Ovary (tissue), 9 donors: ENCODE results near the gene LRRC46. TPM values are rescaled to one million over a fixed set of nuclear protein-coding genes. Genes with fewer than 3 reads are reported as not detected.
A peak's percentile ranks its signal among the peaks of the same experiment; 100 is the strongest.

Experiments used
- DNase-seq, 5 donors: peaks; one replicate each; pipeline ENCODE4 v3.0.0-alpha.2; 2019 to 2020
- H3K27ac ChIP-seq, 2 donors: fragments of 200-600 bp; one replicate each; pipeline versions ENCODE4 v1.5.1 to v1.8.0; 2019 to 2022
- H3K27me3 ChIP-seq: fragments of 200-600 bp; one replicate; pipeline ENCODE4 v1.8.0; 2022
- H3K36me3 ChIP-seq: fragments of 200-600 bp; sonication (generic); one replicate; pipeline ENCODE4 v1.5.1; 2019
- H3K4me1 ChIP-seq: one replicate; pipeline ENCODE4 v1.8.1; 2013; ENCODE audit warnings: mild to moderate bottlenecking, moderate library complexity; ENCODE audit not compliant: insufficient read depth
- H3K4me3 ChIP-seq: fragments of 200-600 bp; sonication (generic); one replicate; pipeline ENCODE4 v1.5.1; 2017
- H3K9me3 ChIP-seq, 2 donors: fragments of 200-600 bp in 1 of 2; sonication (generic) in 1 of 2; one replicate each; pipeline versions ENCODE4 v1.5.1 to v1.8.1; 2013 to 2019; ENCODE audit warnings: mild to moderate bottlenecking in 1 of 2, moderate library complexity in 1 of 2
- CTCF ChIP-seq, 3 donors: fragments of 450-650 bp in 2 of 3; fragments of 200-600 bp in 1 of 3; IDR thresholded peaks; one replicate each; pipeline versions ENCODE4 v1.5.1 to v1.8.0; 2016 to 2022; ENCODE audit warnings: antibody characterized with exemption in 3 of 3, mild to moderate bottlenecking in 1 of 3
- EP300 ChIP-seq: sonication (generic); formaldehyde crosslinking; IDR thresholded peaks from one replicate; pipeline ENCODE4 v1.6.1; 2017; ENCODE audit warnings: antibody characterized with exemption
- POLR2A ChIP-seq: fragments of 450-650 bp; IDR thresholded peaks from one replicate; pipeline ENCODE4 v1.6.1; 2017; ENCODE audit warnings: antibody characterized with exemption, mild to moderate bottlenecking, moderate library complexity
- WGBS, 3 donors: extraction: QIAGEN DNeasy Blood & Tissue Kit in 1 of 3; methylation state at CpG; one replicate each; pipeline versions ENCODE4 v1.1.5 to v1.1.7; 2013 to 2017; 5-methylcytosine and 5-hydroxymethylcytosine counted together
- intact Hi-C, 4 donors: fragments of 100-400 bp; cut with DNase I; formaldehyde crosslinking; loops; one replicate each; pipeline versions ENCODE4 v1.11.0 to v1.15.1; 2022 to 2023
- polyA plus RNA-seq, 2 donors: library from polyadenylated mRNA; stranded (reverse); fragments of 200-250 nt in 1 of 2; fragments of 350-450 nt in 1 of 2; fragmentation: Illumina TruSeq in 1 of 2; extraction: RNeasy Lipid Tissue Mini Kit (QIAGEN cat#74804) in 1 of 2; gene quantifications; one replicate each; pipeline ENCODE4 v1.2.3, GENCODE V29; 2013 to 2014
- total RNA-seq, 7 donors: library from RNA; depleted of rRNA in 2 of 7; stranded (reverse); fragments of >200 nt in 2 of 7; fragmentation: NEBNext Ultra II Directional in 3 of 7; extraction: Animal tissue kit (Norgen Biotek cat#: 25700) in 3 of 7; gene quantifications; one replicate each; pipeline versions ENCODE4 v1.1.0 to v1.2.4, GENCODE V29; 2016 to 2023
- donor health status: DM: no; HTN: no; CAD: no; lungs with moderate emphysema.
- donor health status: DM: no; HTN: no; CAD: no.
- donor health status: Bipolar disorder and iron deficiency.
- donor health status: DM: yes; HTN: yes; CAD: no.
- donor health status: DM: no; HTN: no; CAD: no.
- donor health status: DM: yes; HTN: yes; CAD: no.

LRRC46 gene
- total and polyA plus RNA-seq, 9 donors = 0.31 to 17.1 (median 1.2) TPM

- Histone ChIP-seq H3K4me1 (peaks cover 4% of the 10 kb centered on the region), H3K9me3 (no peaks in the 10 kb centered on the region), H3K27ac (no peak overlapping the region), H3K4me3 (no peak overlapping the region), H3K27me3 (no peaks in the 10 kb centered on the region), H3K36me3 (no peaks in the 10 kb centered on the region)
- no peak for TF ChIP-seq EP300
- TF ChIP-seq POLR2A = no peak
- no peak for TF ChIP-seq CTCF (IDR thresholded peaks at IDR 0.05)
- no peak for DNase-seq
- intact Hi-C loops = no loop called here
- 82 to 90% (median 86%) methylated on average over 13 of the region's 13 CpGs for WGBS, 3 donors
These were observed 7.2 kb downstream of the LRRC46 start for GRCh38 chr17:47838636-47839035.

- 77 to 87% (median 80%) methylated on average over 5 of the region's 5 CpGs for WGBS, 3 donors
- Histone ChIP-seq H3K27me3 (no peaks in the 10 kb centered on the region), H3K36me3 (no peaks in the 10 kb centered on the region), H3K4me3 (no peak overlapping the region), H3K27ac (no peak overlapping the region), H3K9me3 (no peaks in the 10 kb centered on the region), H3K4me1 (peaks cover 4% of the 10 kb centered on the region)
- TF ChIP-seq POLR2A (no peak), EP300 (no peak), CTCF (IDR thresholded peaks at IDR 0.05) (no peak)
- no peak for DNase-seq
- intact Hi-C loops = no loop called here
These were observed 7.6 kb downstream of the LRRC46 start for GRCh38 chr17:47839071-47839470.

- Histone ChIP-seq H3K4me3 (peak overlapping the region; percentile 75), H3K27me3 (no peaks in the 10 kb centered on the region), H3K4me1 (peaks cover 4% of the 10 kb centered on the region), H3K27ac (peak overlapping the region; percentile 46 to 70), H3K9me3 (no peaks in the 10 kb centered on the region), H3K36me3 (no peaks in the 10 kb centered on the region)
- TF ChIP-seq POLR2A = no peak
- no peak for TF ChIP-seq EP300
- TF ChIP-seq CTCF (IDR thresholded peaks at IDR 0.05) = no peak
- WGBS, 3 donors = 32 to 42% (median 36%) methylated on average over 17 of the region's 17 CpGs
- DNase-seq = peak in 2 of 5 donors; percentile 44 to 49
- intact Hi-C loops = loop anchor here in 3 of 4 donors (2.0 to 10.0 kb wide), 3 partner anchors 51 to 177 kb away; partner anchors contain the start of gene PRR15L (in 1 of the 3)
These were observed 8.7 kb downstream of the LRRC46 start for GRCh38 chr17:47840001-47840741.

- H3K27ac ChIP-seq = peak within 1 kb of the TSS; percentile 46 to 70
- 0 to 1% (median 0%) methylated on average over 55 of the region's 55 CpGs for WGBS, 3 donors
- no peaks in the 10 kb centered on the region for H3K27me3 ChIP-seq
- no peaks in the 10 kb centered on the region for H3K36me3 ChIP-seq
- H3K9me3 ChIP-seq = no peaks in the 10 kb centered on the region
- H3K4me3 ChIP-seq = peak within 1 kb of the TSS; percentile 75
- DNase-seq = peak; percentile 85 to 95 (median 89)
- peaks cover 4% of the 10 kb centered on the region for H3K4me1 ChIP-seq
- TF ChIP-seq CTCF (IDR thresholded peaks at IDR 0.05) (peak; percentile 91 to 98 (median 98)), EP300 (no peak)
- intact Hi-C loops = loop anchor here in 3 of 4 donors (2.0 to 10.0 kb wide), 3 partner anchors 50 to 176 kb away; partner anchors contain the start of gene PRR15L (in 1 of the 3)
These were observed 9.4 kb downstream of the LRRC46 start, which contains the start of gene SCRN2 for GRCh38 chr17:47840742-47841487. TSS of gene SCRN2 (minus strand) at chr17:47841273. CDS start at chr17:47840843, 430 bp downstream.
